IMR-90 (cell line): ENCODE data around the gene MCF2L.

Source experiments
- CEBPB ChIP-seq: IDR thresholded peaks from 2 replicates; pipeline ENCODE4 v1.6.1; 2012; ENCODE audit warnings: low read depth, low read length, improper control_type of control experiment
- CHD1 ChIP-seq: IDR thresholded peaks from 2 replicates; pipeline ENCODE4 v1.6.1; 2012; ENCODE audit warnings: low read depth, low read length, improper control_type of control experiment
- CTCF ChIP-seq: conservative IDR thresholded peaks from 2 replicates; pipeline ENCODE4 v1.5.1; 2012; ENCODE audit warnings: mild to moderate bottlenecking, low read depth, low read length, improper control_type of control experiment
- MXI1 ChIP-seq: IDR thresholded peaks from 2 replicates; pipeline ENCODE4 v1.6.1; 2012; ENCODE audit warnings: low read depth, mild to moderate bottlenecking, low read length, moderate library complexity, borderline replicate concordance
- POLR2A ChIP-seq: IDR thresholded peaks from 2 replicates; pipeline ENCODE4 v1.6.1; 2012; ENCODE audit warnings: mild to moderate bottlenecking, low read depth, low read length
- RCOR1 ChIP-seq: IDR thresholded peaks from 2 replicates; pipeline ENCODE4 v1.6.1; 2012; ENCODE audit warnings: mild to moderate bottlenecking, low read length, improper control_type of control experiment; ENCODE audit not compliant: insufficient replicate concordance
- RFX5 ChIP-seq: IDR thresholded peaks from 2 replicates; pipeline ENCODE4 v1.8.0; 2012; ENCODE audit warnings: low read depth, mild to moderate bottlenecking, low read length, moderate library complexity
- SMC3 ChIP-seq: fragments of 150-350 bp; IDR thresholded peaks from 2 replicates; pipeline ENCODE4 v1.6.1; 2016; ENCODE audit warnings: low read depth, mild to moderate bottlenecking, antibody characterized with exemption, low read length, moderate library complexity
- TF ChIP-seq, protein P1 (sequence below): fragments of 150-350 bp; IDR thresholded peaks from 2 replicates; pipeline ENCODE4 v1.6.1; 2017; ENCODE audit warnings: mild to moderate bottlenecking, antibody characterized with exemption, low read length, low read depth

DNA sequence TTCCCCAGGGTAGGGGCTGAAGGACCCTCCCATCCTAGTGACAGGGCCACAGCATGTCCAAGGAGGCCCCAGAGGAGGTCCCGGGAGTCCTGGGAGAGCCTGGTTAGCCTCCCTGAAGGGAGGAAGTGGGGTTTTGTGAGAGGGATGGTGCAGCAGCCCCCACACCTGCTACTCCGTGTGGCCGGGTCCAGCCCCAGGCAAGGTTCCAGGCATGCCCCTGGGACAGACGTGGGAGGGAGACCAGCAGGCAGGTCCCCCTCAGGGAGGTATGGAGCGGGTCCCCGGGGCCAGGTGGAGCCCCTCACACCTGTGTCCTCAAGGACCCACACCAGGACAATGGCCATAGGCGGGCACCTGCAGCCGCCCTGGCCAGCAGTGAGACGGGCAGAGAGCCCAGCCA lies 134.6 kb downstream of the MCF2L start:
- TF ChIP-seq POLR2A (no peak), CTCF (no peak), RFX5 (no peak), CEBPB (no peak), CHD1 (no peak), RCOR1 (no peak), SMC3 (no peak), MXI1 (no peak)
- TF ChIP-seq, protein P1, sequence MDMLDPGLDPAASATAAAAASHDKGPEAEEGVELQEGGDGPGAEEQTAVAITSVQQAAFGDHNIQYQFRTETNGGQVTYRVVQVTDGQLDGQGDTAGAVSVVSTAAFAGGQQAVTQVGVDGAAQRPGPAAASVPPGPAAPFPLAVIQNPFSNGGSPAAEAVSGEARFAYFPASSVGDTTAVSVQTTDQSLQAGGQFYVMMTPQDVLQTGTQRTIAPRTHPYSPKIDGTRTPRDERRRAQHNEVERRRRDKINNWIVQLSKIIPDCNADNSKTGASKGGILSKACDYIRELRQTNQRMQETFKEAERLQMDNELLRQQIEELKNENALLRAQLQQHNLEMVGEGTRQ, result no peak
